Stomach (tissue), 9 donors: ENCODE measurements around the gene ANKRD18A. TPM values are rescaled to one million over a fixed set of nuclear protein-coding genes. Genes with fewer than 3 reads are reported as not detected.

Source experiments
- DNase-seq, 2 donors: peaks; one replicate each; pipeline versions ENCODE4 v3.0.0 to v3.0.0-alpha.2; 2013 to 2019
- H3K27ac ChIP-seq, 5 donors: fragments of 200-600 bp in 4 of 5; sonication (generic) in 4 of 5; one replicate each; pipeline ENCODE4 v1.5.1; 2013 to 2019; ENCODE audit warnings: mild to moderate bottlenecking in 1 of 5, moderate library complexity in 1 of 5
- H3K27me3 ChIP-seq, 3 donors: fragments of 200-600 bp; sonication (generic); one replicate each; pipeline ENCODE4 v1.5.1; 2017 to 2019; ENCODE audit warnings: mixed run types in 1 of 3
- H3K36me3 ChIP-seq, 4 donors: fragments of 200-600 bp; sonication (generic); 1 replicate in 3 of 4; 2 replicates in 1 of 4; pipeline ENCODE4 v1.5.1; 2016 to 2019
- H3K4me1 ChIP-seq, 4 donors: fragments of 200-600 bp; sonication (generic); one replicate each; pipeline ENCODE4 v1.5.1; 2016 to 2019
- H3K4me3 ChIP-seq, 4 donors: fragments of 200-600 bp; sonication (generic) in 3 of 4; one replicate each; pipeline ENCODE4 v1.5.1; 2016 to 2019; ENCODE audit warnings: mild to moderate bottlenecking in 1 of 4
- H3K9me3 ChIP-seq, 4 donors: fragments of 200-600 bp; sonication (generic); one replicate each; pipeline ENCODE4 v1.5.1; 2016 to 2019
- EP300 ChIP-seq: sonication (generic); formaldehyde crosslinking; IDR thresholded peaks from one replicate; pipeline ENCODE4 v1.6.1; 2017; ENCODE audit warnings: antibody characterized with exemption
- POLR2A ChIP-seq, 4 donors: fragments of 450-650 bp; IDR thresholded peaks; one replicate each; pipeline ENCODE4 v1.6.1; 2016; ENCODE audit warnings: antibody characterized with exemption in 4 of 4, control low read depth in 2 of 4, mild to moderate bottlenecking in 1 of 4, moderate library complexity in 1 of 4
- POLR2AphosphoS5 ChIP-seq, 3 donors: sonication (generic); formaldehyde crosslinking; IDR thresholded peaks; one replicate each; pipeline ENCODE4 v1.6.1; 2016; ENCODE audit warnings: antibody characterized with exemption in 3 of 3
- WGBS, 5 donors: extraction: QIAGEN DNeasy Blood & Tissue Kit in 3 of 5; methylation state at CpG; one replicate each; pipeline versions ENCODE4 v1.1.5 to v1.1.7; 2013 to 2018; 5-methylcytosine and 5-hydroxymethylcytosine counted together
- intact Hi-C: fragments of 100-400 bp; cut with DNase I; formaldehyde crosslinking; loops from one replicate; pipeline ENCODE4 v1.15.1; 2023; ENCODE audit warnings: low total_unique reads
- polyA plus RNA-seq, 3 donors: library from polyadenylated mRNA; stranded (reverse); fragments of 200-250 nt; gene quantifications; one replicate each; pipeline ENCODE4 v1.2.3, GENCODE V29; 2013
- total RNA-seq, 5 donors: library from RNA; depleted of rRNA; stranded (reverse); fragments of >200 nt; gene quantifications; one replicate each; pipeline versions ENCODE4 v1.1.0 to v1.2.3, GENCODE V29; 2014 to 2016
- TF ChIP-seq, protein P1 (sequence below), 7 experiments: fragments of 450-650 bp in 4 of 7; fragments of 200-600 bp in 3 of 7; sonication (generic) in 3 of 7; IDR thresholded peaks; one replicate each; pipeline ENCODE4 v1.5.1; 2016 to 2019; ENCODE audit warnings: antibody characterized with exemption in 7 of 7, control low read depth in 2 of 7, mild to moderate bottlenecking in 1 of 7
- donor health status: healthy with polysubstance abuse.
- donor health status: Bipolar disorder and iron deficiency.
- donor health status: healthy.

ANKRD18A gene
- total and polyA plus RNA-seq, 8 donors = 0.15 to 5.8 (median 2.5) TPM

DNA sequence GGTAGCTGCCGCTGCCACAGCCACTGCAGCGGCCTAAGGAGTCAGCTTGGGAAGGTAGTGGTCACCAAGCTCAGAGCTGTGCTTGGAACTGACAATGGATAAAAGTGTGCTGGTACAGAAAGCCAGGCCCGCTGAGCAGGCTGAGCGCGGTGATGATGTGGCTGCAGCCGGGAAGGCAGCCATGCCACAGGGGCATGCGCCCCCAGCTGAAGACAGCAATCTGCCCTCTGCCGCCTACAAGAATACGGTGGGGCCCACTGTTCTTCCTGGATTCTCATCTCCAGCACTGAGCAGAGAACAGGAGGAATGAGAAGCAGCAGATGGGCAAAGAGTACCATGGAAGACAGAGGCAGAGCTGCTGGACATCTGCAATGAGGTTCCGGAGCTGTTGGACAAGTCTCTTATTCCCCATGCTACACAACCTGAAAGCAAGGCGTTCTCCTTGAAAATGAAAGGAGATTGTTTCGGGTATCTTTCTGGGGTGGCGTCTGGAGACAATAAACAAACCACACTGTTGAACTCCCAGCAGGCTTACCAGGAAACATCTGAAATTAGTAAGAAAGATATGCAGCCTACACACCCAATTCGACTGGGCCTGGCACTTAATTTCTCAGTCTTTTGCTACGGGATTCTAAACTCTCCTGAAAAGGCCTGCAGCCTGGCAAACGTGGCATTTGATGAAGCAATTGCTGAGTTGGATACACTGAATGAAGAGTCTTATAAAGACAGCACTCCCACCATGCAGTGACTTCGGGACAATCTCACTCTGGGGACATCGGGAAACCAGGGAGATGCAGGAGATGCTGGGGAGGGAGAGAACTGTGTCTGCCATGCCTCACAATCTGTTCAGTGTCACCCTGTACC lies 22.8 kb upstream of the ANKRD18A start:
- Histone ChIP-seq H3K9me3 (no peaks in the 10 kb centered on the region), H3K36me3 (no peaks in the 10 kb centered on the region), H3K27me3 (peaks cover 0 to 11% (median 0%) of the 10 kb centered on the region in 3 donors), H3K4me1 (no peaks in the 10 kb centered on the region), H3K4me3 (no peak overlapping the region), H3K27ac (no peak overlapping the region)
- no peak for TF ChIP-seq EP300
- TF ChIP-seq, protein P1, sequence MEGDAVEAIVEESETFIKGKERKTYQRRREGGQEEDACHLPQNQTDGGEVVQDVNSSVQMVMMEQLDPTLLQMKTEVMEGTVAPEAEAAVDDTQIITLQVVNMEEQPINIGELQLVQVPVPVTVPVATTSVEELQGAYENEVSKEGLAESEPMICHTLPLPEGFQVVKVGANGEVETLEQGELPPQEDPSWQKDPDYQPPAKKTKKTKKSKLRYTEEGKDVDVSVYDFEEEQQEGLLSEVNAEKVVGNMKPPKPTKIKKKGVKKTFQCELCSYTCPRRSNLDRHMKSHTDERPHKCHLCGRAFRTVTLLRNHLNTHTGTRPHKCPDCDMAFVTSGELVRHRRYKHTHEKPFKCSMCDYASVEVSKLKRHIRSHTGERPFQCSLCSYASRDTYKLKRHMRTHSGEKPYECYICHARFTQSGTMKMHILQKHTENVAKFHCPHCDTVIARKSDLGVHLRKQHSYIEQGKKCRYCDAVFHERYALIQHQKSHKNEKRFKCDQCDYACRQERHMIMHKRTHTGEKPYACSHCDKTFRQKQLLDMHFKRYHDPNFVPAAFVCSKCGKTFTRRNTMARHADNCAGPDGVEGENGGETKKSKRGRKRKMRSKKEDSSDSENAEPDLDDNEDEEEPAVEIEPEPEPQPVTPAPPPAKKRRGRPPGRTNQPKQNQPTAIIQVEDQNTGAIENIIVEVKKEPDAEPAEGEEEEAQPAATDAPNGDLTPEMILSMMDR (IDR thresholded peaks at IDR 0.05) = no peak
- TF ChIP-seq POLR2A (IDR thresholded peaks at IDR 0.05) = no peak
- TF ChIP-seq POLR2AphosphoS5 (IDR thresholded peaks at IDR 0.05) = no peak
- no peak for DNase-seq
- intact Hi-C loops = no loop called here
- WGBS, 5 donors = 74 to 80% (median 76%) methylated on average over 17 to 18 of the region's 18 CpGs

DNA sequence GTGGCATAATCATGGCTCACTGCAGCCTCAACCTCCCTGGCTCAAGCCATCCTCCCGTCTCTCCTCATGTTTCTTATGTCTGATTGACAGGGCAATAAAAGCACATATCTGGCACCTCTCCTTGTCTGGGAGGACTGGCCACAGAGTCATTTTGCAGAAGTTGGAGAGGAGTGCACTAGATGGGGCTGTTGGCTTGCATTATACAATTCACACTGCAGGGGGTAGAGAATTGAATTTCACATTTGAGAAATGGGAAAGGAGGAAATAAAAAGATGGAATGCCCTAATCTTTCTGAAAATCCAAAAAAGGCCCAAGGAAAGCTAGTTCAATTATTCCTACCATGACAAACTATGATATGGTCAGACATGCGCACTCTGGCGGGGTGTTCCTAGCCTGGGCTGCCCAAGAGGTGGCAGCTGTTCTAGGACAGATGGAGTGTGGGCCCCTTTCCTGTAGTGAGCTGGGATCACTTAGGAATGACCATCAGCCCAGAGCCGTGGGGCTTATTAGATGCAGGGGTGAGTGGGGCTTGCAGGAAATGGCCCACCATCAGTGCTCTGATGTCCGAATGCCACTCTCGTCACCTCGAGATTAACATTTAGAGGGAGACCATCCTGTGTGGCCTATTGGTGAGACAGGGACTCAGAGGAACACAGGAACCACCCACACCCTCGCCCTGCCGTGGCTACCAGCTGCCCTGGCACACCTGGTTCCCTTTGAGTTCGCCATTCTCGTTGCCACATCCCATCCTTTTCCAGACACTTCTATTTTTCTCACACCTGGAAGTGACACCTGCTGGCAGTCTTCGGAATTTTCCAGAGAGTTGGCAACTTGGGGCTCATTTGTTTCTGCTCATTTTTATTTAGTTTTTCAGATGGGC lies 21.8 kb upstream of the ANKRD18A start:
- DNase-seq = peak; percentile 45 to 51
- TF ChIP-seq, protein P1 (IDR thresholded peaks at IDR 0.05) = peak in 5 of 7 experiments; percentile 17 to 53 (median 24)
- no peak for TF ChIP-seq POLR2A (IDR thresholded peaks at IDR 0.05)
- no peak for TF ChIP-seq EP300
- TF ChIP-seq POLR2AphosphoS5 (IDR thresholded peaks at IDR 0.05) = no peak
- peaks cover 0 to 13% (median 0%) of the 10 kb centered on the region in 3 donors for H3K27me3 ChIP-seq
- H3K36me3 ChIP-seq = no peaks in the 10 kb centered on the region
- H3K27ac ChIP-seq = no peak overlapping the region
- WGBS, 5 donors = 47 to 60% (median 53%) methylated on average over 12 of the region's 12 CpGs
- no peaks in the 10 kb centered on the region for H3K4me1 ChIP-seq
- intact Hi-C loops = no loop called here
- H3K4me3 ChIP-seq = no peak overlapping the region
- H3K9me3 ChIP-seq = no peaks in the 10 kb centered on the region

DNA sequence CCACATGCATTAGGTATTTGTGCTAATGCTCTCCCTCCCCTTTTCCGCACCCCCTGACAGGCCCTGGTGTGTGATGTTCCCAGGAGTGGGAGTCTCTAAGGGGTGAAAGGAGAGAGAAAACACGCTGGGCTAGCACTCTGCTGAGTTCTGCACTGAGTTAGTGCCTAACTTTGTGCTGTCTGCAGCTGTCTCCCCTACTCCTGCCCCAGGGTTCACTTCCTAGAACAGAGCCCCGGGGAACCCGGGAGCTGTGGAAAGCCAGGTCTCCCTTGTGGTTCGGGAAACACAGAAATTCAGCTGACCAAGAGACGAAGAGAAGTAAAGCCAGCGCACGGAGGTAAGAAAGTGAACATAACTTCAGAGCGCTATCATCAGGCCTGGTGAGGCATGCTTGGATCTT lies 20.7 kb upstream of the ANKRD18A start:
- no peaks in the 10 kb centered on the region for H3K36me3 ChIP-seq
- no peaks in the 10 kb centered on the region for H3K4me1 ChIP-seq
- no peak for DNase-seq
- no peak overlapping the region for H3K27ac ChIP-seq
- H3K4me3 ChIP-seq = no peak overlapping the region
- intact Hi-C loops = no loop called here
- TF ChIP-seq, protein P1 (IDR thresholded peaks at IDR 0.05) = no peak
- TF ChIP-seq POLR2A (IDR thresholded peaks at IDR 0.05) = no peak
- TF ChIP-seq EP300 = no peak
- TF ChIP-seq POLR2AphosphoS5 (IDR thresholded peaks at IDR 0.05) = no peak
- H3K27me3 ChIP-seq = peaks cover 0 to 17% (median 0%) of the 10 kb centered on the region in 3 donors
- WGBS, 5 donors = 83 to 90% (median 88%) methylated on average over 9 of the region's 9 CpGs
- H3K9me3 ChIP-seq = no peaks in the 10 kb centered on the region

DNA sequence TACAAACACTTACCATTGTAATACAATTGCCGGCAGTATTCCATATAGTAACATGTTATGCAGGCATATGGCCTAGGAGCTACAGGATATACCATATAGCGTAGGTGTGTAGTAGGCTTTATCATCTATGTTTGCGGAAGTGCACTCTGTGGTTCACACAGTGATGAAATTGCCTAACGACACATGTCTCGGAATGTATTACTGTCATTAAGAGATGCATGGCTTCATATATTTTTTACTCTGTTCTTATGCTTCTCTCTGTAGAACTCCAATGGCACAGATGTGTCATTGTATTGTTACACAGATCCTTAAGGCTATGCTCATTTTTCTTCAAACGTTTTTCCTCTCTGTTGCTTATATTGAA lies 19.2 kb upstream of the ANKRD18A start:
- DNase-seq = no peak
- peaks cover 0 to 17% (median 0%) of the 10 kb centered on the region in 3 donors for H3K27me3 ChIP-seq
- intact Hi-C loops = no loop called here
- no peak for TF ChIP-seq POLR2AphosphoS5 (IDR thresholded peaks at IDR 0.05)
- WGBS, 5 donors = 81 to 87% (median 82%) methylated on average over 6 of the region's 6 CpGs
- no peak overlapping the region for H3K27ac ChIP-seq
- no peaks in the 10 kb centered on the region for H3K4me1 ChIP-seq
- H3K4me3 ChIP-seq = no peak overlapping the region
- no peaks in the 10 kb centered on the region for H3K36me3 ChIP-seq
- H3K9me3 ChIP-seq = no peaks in the 10 kb centered on the region
